T47D (cell line): Measurements from ENCODE around the gene BCL2.
"Not testable (repeated sequence)": the region's sequence is repeated elsewhere in the genome, so short reads cannot be mapped to it uniquely, and the experiment has no call there.

Source experiments
- DNase-seq, 2 experiments: peaks; one replicate each; pipeline versions ENCODE4 v3.0.0 to v3.0.0-alpha.2; 2011 to 2012; ENCODE audit warnings: low read depth in 1 of 2, low spot score in 1 of 2
- JUND ChIP-seq: IDR thresholded peaks from 2 replicates; pipeline ENCODE4 v1.6.1; 2012; ENCODE audit warnings: low read depth
- in situ Hi-C: cut with HindIII; loops from 2 replicates; pipeline ENCODE4 v1.10.0; 2016; ENCODE audit warnings: low sequenced_read_pairs, low pct_unique_long_range_greater_than_20kb

BCL2 gene

DNA sequence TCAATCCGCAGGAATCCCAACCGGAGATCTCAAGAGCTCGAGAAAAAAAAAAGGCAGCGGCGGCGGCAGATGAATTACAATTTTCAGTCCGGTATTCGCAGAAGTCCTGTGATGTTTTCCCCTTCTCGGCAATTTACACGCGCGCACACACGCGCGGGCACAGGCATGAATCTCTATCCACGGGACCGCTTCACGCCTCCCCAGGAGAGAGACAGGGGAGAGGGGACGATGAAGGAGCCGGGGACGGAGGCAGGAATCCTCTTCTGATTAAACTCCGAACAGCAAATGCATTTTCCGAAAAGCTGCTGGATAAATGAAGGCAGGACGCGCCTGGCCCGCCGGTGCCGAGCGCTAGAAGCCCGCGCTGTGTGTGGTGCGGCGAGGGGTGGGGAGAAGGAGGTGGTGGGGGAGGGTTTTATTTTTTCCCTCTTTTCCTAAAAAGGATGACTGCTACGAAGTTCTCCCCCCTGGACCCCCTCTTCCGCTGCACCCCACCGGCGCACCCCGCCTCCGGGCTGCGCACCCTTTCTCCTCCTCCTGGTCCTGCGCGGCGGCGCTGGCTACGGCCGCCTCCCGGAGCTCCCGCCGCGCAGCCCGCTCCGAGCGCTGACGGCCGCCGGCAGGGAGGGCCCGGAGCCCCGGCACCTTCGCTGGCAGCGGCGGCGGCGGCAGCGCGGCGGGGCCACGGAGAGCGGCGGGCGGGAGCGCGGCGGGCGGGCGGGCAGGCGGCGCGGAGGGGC is at the start of gene BCL2:
BCL2 (minus strand) TSS at position 387 of the 740 bp plus-strand sequence.
- peak in 1 of 2 experiments; percentile 30 for DNase-seq
- no peak for TF ChIP-seq JUND
- in situ Hi-C loops, result no loop called here

DNA sequence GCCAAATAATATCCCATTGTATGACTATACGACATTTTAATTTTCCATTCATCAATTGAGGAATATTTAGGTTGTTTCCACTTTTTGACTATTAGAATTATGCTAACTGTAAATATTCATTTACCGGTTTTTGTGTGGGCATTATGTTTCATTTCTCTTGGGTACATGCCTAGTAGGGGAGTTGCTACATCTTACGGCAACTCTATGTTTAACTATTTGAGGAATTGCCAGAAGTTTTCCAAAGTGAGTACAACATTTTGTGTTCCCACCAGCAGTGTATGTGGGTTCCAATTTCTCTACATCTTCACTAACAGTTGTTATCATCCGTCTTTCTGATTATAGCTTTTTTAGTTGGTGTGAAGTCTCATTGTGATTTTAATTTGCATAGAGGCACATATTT is 49.0 kb upstream of the BCL2 start:
- no peak for TF ChIP-seq JUND
- in situ Hi-C loops, result no loop called here
- no peak for DNase-seq

DNA sequence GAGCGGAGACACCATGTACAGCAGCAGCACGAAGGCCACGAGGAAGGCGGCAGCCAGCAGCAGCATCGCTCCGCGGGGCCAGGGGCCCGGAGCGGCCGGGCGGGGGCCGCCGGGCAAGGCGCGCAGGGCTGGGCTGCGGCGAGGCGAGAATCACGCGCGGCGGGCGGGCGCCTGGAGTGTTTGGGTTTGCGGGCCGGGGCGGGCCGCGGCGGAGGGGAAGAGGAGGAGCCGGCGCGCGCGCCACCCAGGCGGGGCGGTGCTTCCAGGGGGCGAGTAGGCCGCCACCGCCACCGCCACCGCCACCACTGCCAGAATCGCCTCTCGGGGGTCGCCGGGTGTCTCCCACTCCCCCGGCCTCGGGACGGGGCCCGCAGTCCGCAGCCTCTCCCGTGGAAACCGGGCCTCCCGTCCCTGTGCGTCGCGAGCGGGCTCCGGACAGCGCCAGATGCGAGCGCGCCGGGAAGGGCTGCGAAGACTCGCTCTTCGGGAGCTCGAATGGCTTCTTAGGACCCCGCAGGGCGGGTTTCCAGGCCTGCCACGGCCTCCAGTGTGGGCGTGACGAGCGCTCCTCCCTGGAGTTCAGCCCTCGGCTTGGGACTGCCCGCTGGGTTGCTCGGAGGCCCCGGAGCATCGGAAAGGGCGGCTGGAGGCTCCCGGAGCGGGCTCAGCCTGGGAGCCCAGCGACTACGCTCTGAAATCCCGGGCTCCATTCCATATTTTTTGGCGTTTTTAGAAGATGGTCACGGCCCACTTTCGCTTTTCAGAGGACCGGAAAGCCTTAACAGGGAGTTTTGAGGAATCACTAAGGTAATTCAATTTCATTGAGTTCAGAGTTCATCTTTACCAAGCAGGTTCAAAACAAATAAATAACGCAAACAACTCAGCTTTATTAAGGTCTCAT is 47.7 kb upstream of the BCL2 start, which contains the start of gene KDSR:
KDSR (minus strand) TSS at position 154 of the 901 bp plus-strand sequence; CDS start at position 66, 88 bp downstream.
- in situ Hi-C loops, result no loop called here
- DNase-seq, result peak; percentile 74 to 98
- peak; percentile 81; the same call in 1 of the 2 replicates for TF ChIP-seq JUND

DNA sequence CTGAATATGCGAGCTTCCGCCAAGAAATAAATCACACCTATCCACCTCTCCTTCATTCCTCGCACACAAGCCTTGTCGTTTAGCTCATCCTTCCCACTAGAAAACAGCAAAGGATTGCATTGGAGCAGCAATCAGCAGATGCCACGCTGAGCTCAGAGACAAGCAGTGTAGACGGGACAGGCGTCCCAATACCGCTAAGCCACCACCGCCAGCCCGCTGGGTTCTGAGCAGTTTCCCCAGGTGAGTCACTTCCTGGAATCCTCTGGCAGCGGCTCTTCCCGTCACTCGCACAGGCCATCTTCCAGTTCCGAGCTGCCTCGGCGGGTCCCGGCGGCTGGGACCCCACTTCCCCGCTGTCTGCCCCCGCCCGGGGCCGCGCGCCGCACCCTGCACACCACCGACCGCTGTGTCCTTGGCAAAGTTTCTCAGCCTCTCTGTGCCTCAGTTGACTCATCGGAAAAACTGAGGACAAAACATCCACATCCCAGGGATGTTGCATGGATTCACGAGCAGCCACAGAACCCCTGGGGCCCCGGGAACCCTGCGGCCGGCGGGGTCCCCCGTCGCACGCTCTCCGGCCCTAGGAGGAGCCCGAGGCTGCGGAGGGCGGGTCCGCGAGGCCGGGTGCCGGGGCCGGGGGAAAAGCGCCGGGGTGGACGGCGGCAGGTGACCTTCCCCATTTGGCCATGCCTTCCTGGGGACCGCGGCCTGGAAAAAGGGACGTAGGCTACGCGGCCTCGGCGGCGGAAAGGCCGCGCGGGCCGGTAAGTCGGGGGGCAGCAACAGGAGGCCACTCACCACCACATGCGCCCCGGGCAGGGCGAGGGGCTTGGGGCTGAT is 46.9 kb upstream of the BCL2 start:
- in situ Hi-C loops, result no loop called here
- peak; percentile 38 to 57 for DNase-seq
- no peak for TF ChIP-seq JUND

DNA sequence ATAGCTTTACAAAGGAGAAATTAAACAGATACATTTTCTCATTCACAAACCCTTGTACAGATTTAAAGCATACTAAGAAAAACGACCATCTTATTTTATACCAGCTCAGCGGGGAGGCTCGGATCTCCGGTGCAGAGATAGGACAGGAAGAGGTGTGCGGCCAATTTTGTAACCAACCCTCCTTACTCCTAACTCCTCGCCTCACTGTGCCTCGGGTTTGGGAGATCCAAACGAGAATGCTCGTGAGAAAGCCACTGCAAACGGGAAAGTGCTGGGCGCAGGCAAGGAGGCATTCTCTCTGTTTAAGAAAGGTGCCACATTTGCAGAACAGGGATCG is 46.3 kb upstream of the BCL2 start:
- in situ Hi-C loops, result no loop called here
- DNase-seq, result peak in 1 of 2 experiments; percentile 13
- TF ChIP-seq JUND, result no peak

DNA sequence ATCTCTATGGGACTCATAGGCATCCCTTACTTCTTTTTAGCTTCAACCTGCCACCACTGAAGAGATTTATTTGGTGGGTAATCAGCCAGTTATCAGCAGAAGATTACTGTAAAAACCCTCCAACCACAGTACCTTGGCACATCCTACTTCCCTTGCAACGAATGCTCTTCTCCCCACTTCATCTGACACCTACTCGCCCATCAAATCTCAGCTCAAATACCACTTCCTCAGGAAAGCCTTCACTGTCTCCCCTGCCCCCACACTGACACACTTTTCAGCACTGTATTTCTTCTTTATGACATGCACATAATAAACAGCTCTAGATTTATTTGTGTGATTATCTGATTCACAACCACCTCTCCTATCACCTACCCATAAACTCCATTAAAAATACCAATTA is 44.4 kb upstream of the BCL2 start:
- in situ Hi-C loops, result no loop called here
- TF ChIP-seq JUND, result no peak
- DNase-seq, result no peak

DNA sequence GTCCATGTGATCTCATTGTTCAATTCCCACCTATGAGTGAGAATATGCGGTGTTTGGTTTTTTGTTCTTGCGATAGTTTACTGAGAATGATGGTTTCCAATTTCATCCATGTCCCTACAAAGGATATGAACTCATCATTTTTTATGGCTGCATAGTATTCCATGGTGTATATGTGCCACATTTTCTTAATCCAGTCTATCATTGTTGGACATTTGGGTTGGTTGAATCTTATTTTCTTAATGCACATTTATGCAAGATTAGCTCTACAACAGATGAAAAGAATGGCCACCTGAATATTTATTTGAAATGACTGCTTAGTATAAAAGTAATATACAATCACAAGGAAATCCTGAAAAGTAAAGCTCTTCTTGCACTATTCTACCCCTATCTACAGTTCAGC is 43.9 kb upstream of the BCL2 start:
- DNase-seq, in situ Hi-C loops: not testable (repeated sequence)

DNA sequence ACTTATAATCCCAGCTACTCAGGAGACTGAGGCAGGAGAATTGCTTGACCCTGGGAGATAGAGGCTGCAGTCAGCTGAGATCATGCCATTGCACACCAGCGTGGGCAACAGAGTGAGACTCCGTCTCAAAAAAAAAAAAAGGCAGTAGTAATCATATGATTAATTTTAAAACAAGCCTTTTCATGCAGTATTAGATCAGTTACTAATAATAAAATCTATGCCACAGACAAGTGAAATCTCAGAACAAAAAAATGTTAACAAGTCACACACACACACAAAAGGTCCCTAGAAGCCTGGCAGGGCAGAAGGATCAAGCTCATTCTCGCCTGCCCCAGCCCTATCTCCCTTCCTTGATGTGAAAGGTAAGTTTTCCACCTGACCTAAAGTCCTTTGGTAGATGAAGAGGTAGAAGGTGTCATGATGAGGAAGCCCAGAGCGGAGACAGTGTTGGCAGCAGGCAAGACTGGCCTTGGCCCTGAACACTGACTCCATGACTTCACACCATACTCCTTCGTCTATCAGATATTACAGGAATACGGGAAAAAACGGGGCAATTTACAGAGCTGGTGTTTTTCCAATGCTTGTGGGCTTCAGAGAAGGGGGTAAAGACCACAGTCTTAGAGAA is 36.8 kb upstream of the BCL2 start:
- no peak for TF ChIP-seq JUND
- no peak for DNase-seq
- in situ Hi-C loops, result no loop called here

DNA sequence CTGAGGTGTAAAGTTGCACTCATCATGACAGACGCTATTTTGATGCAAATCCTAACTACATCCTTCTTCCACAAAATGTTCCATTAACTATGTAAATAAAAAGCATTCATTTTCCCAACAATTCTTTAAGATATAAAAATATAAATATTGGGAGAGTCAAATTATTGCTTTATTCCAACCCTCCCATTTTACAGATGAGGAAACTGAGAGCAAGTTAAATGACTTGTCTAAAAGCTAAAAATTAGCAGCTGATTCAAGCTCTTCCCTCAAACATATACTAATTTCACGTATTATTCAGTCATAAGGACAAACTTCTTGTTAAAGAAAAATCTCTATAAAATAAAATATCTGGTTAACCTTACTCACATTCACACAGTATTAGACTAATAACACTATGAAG is 30.7 kb upstream of the BCL2 start:
- in situ Hi-C loops, result no loop called here
- TF ChIP-seq JUND, result no peak
- no peak for DNase-seq

DNA sequence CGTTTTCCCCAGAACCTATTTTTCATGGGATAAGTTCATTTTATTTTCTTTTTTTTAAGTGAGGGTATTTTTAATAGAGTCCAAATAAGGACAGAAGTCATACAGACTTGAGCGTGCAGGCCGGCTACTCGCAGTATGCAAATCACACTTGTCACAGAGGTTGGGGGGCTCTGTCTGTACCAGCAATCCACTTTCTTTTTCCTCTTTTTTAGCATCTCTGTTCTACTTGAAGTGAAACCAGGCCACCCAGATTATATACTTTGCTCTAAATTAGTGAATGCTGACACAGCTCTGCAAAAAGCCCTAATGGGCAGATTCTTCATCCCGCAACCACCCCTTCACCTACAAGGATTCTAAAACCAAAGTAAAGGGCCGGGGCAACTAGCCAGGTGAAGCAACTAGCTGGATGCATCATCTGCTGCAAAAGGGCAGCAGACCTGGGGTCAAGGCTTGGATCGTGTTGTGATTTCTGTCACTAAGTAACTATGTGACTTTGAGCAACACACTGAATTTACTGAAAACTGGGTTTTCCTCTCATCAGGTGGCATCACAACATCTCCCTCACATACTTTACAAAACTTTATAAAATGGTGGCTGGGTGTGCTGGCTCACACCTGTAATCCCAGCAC is 29.1 kb upstream of the BCL2 start:
- DNase-seq, result no peak
- TF ChIP-seq JUND, result no peak
- in situ Hi-C loops, result no loop called here

DNA sequence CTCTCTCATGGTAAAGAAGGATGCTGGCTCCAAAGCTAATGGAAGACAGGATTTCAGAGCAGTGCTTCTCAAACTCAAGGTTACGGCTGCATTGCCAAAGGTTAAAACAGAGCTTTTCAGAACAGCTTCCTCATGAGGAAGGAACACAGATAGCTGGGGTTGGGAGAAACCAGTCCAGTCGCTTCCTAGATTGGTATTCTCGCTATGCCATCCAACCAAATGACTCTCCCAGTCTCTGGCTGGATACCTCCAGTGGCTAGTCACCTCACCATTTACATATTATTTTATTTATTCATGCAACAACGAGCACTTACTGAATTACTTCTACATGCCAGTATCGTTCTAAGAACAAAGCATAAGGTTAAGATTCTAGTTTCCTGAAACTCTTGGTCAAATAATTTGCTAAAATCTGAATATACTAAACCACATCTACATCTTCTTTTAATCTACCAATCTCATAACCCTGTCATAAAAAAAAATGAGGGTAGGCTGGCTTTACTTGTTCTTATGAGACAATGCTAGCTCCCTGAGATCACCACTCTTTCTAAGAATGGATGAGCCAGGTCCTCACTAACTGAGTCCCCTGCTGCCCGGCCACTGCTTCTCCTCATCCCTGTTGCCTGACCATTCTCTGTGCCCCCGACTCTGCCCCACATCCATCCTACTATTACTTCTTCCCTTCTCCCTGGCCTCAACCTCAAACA is 27.1 kb upstream of the BCL2 start:
- in situ Hi-C loops, result no loop called here
- DNase-seq, result no peak
- no peak for TF ChIP-seq JUND

DNA sequence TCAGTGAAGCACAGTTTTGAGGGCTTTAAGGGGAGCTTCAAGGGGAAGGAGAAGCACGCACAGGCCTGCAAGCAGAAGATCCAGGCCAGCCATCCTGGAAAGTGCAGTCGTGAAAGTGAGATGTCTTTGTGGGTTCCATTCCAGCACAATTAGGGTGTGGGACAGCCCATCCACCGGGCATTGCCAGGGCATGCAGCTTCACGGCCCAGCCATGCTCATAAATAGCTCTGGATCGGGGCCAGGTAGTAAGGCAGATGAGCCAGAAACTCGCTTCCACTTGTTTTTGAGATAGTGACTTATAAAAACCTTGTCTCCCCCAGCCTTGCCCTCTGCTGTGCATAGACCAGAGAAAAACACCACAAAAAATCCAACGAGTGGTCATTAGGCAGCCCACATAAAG is 26.5 kb upstream of the BCL2 start:
- DNase-seq, result no peak
- in situ Hi-C loops, result no loop called here
- TF ChIP-seq JUND, result no peak
